ENCODE results near the gene SPATA20. TPM values are rescaled to one million over a fixed set of nuclear protein-coding genes. Genes with fewer than 3 reads are reported as not detected.

Gene SPATA20
- total and polyA plus RNA-seq, 2 of the 13 experiments (the other 11 are each of a cell fraction or from before 2014, with no cell fraction given) = 36.1 to 64.8 TPM

DNA sequence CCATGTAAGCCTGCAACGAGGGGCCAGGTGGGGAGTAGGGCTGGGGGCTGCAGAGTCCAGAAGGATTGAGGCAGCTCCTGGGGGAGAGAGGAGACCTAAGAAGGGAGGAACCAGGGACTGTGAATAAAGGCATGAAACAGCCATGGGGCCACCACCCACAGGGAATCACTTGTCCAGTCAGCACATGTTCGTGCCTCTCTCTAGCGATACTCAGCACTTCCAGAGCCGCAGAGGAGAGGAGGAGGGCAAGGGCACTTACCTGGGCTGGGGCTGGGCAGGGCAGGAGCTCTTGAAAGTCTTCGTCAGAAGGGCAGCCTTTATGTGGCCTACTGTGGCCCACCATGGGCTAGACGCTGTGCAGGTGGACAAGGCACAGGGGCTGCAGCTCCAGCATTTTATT is 37.8 kb downstream of the SPATA20 start:
- TF ChIP-seq MBD4 (IDR thresholded peaks at IDR 0.05; ENCODE audit: borderline replicate concordance, low read length) (no peak), STAG1 (CRISPR knock-in tag; IDR thresholded peaks at IDR 0.05) (no peak), MAFF (IDR thresholded peaks at IDR 0.05; ENCODE audit: low read depth, low read length) (0 out of 2 replicates have a peak, but pooled peaks have one; percentile 22), ZHX2 (IDR thresholded peaks at IDR 0.05; ENCODE audit: low read depth) (no peak), ZHX2 (CRISPR knock-in tag; IDR thresholded peaks at IDR 0.05; ENCODE audit: borderline replicate concordance) (no peak), MAFK (conservative IDR thresholded peaks at IDR 0.05 in 1 of 2, IDR thresholded peaks at IDR 0.05 in 1 of 2; ENCODE audit: low read length in 2 of 2) (peak in 1 of 2 experiments; percentile 10; a peak in 1 of 4 replicates)
- TF ChIP-seq, protein P1, sequence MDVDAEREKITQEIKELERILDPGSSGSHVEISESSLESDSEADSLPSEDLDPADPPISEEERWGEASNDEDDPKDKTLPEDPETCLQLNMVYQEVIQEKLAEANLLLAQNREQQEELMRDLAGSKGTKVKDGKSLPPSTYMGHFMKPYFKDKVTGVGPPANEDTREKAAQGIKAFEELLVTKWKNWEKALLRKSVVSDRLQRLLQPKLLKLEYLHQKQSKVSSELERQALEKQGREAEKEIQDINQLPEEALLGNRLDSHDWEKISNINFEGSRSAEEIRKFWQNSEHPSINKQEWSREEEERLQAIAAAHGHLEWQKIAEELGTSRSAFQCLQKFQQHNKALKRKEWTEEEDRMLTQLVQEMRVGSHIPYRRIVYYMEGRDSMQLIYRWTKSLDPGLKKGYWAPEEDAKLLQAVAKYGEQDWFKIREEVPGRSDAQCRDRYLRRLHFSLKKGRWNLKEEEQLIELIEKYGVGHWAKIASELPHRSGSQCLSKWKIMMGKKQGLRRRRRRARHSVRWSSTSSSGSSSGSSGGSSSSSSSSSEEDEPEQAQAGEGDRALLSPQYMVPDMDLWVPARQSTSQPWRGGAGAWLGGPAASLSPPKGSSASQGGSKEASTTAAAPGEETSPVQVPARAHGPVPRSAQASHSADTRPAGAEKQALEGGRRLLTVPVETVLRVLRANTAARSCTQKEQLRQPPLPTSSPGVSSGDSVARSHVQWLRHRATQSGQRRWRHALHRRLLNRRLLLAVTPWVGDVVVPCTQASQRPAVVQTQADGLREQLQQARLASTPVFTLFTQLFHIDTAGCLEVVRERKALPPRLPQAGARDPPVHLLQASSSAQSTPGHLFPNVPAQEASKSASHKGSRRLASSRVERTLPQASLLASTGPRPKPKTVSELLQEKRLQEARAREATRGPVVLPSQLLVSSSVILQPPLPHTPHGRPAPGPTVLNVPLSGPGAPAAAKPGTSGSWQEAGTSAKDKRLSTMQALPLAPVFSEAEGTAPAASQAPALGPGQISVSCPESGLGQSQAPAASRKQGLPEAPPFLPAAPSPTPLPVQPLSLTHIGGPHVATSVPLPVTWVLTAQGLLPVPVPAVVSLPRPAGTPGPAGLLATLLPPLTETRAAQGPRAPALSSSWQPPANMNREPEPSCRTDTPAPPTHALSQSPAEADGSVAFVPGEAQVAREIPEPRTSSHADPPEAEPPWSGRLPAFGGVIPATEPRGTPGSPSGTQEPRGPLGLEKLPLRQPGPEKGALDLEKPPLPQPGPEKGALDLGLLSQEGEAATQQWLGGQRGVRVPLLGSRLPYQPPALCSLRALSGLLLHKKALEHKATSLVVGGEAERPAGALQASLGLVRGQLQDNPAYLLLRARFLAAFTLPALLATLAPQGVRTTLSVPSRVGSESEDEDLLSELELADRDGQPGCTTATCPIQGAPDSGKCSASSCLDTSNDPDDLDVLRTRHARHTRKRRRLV (CRISPR knock-in tag; IDR thresholded peaks at IDR 0.05) = no peak
- TF ChIP-seq, protein P2, sequence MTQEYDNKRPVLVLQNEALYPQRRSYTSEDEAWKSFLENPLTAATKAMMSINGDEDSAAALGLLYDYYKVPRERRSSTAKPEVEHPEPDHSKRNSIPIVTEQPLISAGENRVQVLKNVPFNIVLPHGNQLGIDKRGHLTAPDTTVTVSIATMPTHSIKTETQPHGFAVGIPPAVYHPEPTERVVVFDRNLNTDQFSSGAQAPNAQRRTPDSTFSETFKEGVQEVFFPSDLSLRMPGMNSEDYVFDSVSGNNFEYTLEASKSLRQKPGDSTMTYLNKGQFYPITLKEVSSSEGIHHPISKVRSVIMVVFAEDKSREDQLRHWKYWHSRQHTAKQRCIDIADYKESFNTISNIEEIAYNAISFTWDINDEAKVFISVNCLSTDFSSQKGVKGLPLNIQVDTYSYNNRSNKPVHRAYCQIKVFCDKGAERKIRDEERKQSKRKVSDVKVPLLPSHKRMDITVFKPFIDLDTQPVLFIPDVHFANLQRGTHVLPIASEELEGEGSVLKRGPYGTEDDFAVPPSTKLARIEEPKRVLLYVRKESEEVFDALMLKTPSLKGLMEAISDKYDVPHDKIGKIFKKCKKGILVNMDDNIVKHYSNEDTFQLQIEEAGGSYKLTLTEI (CRISPR knock-in tag; conservative IDR thresholded peaks at IDR 0.05) = no peak
- CTCF ChIA-PET (ENCODE audit: low intra/inter-chr PET ratio, low total read pairs) = no interaction called here

More for the DNA sequence above, 37.8 kb downstream of the SPATA20 start:
- Histone ChIP-seq H3K4me3 (replicated peaks in 1 of 3; ENCODE audit: insufficient read depth in 1 of 3, low read depth in 2 of 3, low read length in 3 of 3) (no peak overlapping the region), H3K79me2 (ENCODE audit: insufficient read depth, low read length) (no peaks in the 10 kb centered on the region), H2AFZ (ENCODE audit: low read length) (no peak overlapping the region), H3K27me3 (ENCODE audit: control insufficient read depth in 1 of 2, insufficient read depth in 2 of 2, low read length in 2 of 2) (peaks cover 35 to 96% of the 10 kb centered on the region in 2 experiments), H4K20me1 (ENCODE audit: insufficient read depth, low read length) (no peaks in the 10 kb centered on the region), H3K4me1 (ENCODE audit: insufficient read depth, low read length) (peaks cover 15% of the 10 kb centered on the region), H3K9me3 (ENCODE audit: low read length) (no peaks in the 10 kb centered on the region), H3K27ac (ENCODE audit: extremely low read length, insufficient read depth, low read length) (no peak overlapping the region), H3K4me2 (ENCODE audit: low read depth, low read length) (no peak overlapping the region), H3K36me3 (replicated peaks in 1 of 2; ENCODE audit: control insufficient read depth in 1 of 2, insufficient read depth in 2 of 2, low read length in 2 of 2) (no peaks in the 10 kb centered on the region), H3K9ac (ENCODE audit: insufficient read depth, low read depth, low read length) (no peak overlapping the region)
- in situ Hi-C loops (cut with HindIII; ENCODE audit: extremely low pct_ligation_motif_present, low pct_unique_long_range_greater_than_20kb) (no loop called here), intact Hi-C loops (cut with micrococcal nuclease; ENCODE audit: unreplicated experiment) (no loop called here)
- no peak for FAIRE-seq
- BruUV-seq (replicated peaks) = no TSS peak
- POLR2A ChIA-PET = no interaction called here
- ATAC-seq = no peak
- 17% methylated on average over 6 of the region's 6 CpGs for WGBS (ENCODE audit: low lambda C conversion rate)
- DNase-seq (ENCODE audit: low spot score) = no peak

Measured in HepG2 (cell line).